Ecto neural progenitor cell (in vitro differentiated cells): ENCODE measurements around the gene NPC1.

Source experiments
- DNase-seq: peaks from one replicate; pipeline ENCODE4 v3.0.0-alpha.2; 2018; ENCODE audit warnings: low spot score

The NPC1 gene

DNA sequence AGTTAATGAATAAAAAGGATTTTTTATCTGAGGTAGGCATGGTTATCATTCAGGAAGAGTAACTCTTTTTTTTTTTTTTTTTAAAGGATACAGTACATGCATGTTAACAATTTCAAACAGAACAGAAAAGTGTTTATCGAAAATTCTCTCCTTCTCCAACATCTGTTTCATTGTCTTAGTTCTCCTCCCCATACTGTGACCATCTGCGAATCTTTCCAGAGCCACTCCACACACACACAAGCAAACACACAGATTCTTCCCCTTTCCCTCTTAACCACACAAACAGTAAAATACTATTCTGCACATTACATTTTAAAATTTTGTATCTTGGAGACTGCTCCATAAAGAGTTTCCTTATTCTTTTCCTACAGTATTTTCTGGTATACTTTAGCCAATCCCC is 38.0 kb downstream of the NPC1 start:
- DNase-seq = no peak

DNA sequence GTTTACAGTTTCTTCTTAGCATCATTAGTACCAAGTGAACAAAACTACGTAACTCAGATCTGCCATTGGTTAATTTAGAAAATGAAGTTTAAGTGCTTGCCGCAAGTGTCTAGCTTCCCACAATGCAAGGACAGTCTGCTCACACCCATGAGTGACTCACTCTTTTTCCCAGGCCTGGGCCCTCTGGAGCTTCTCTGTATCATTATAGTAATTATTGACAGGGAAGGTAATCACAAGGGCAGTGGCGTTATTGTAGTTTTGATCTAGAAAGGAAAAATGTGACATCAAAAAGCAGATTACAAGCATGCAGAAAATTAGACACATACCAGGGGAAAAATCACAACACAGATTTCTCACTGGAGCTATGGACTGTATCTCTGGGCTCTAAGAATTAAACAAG is 38.5 kb downstream of the NPC1 start:
- no peak for DNase-seq

DNA sequence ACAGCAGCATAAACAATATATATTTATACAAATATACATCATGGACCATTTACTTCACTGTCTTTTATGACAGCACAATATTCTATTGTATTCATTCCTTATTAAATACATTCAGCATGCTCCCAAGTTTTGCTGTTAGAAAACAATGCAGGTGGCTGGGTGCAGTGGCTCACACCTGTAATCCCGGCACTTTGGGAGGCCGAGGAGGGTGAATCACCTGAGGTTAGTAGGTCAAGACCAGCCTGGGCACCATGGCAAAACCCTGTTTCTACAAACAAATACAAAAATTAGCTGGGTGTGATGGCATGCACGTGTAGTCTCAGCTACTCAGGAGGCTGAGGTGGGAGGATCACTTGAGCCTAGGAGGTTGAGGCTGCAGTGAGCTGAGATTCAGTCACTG is 39.0 kb downstream of the NPC1 start:
- DNase-seq = no peak

DNA sequence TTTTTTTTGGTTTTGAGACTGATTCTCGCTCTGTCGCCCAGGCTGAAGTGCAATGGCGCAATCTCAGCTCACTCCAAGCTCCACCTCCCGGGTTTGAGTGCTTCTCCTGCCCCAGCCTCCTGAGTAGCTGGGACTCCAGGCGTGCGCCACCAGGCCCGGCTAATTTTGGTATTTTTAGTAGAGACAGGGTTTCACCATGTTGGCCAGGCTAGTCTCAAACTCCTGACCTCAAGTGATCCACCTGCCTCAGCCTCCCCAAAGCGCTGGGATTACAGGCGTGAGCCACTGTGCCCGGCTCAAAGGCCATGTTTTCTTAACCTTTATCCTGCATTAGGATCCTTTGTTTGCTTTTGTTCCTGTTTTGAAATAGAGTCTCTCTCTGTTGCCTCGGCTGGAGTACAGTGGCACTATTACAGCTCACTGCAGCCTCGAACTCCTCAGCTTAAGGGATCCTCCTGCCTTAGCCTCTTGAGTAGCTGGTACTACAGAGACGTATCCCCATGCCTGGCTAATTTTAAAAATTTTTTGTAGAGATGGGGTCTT is 41.0 kb downstream of the NPC1 start:
- DNase-seq = no peak

DNA sequence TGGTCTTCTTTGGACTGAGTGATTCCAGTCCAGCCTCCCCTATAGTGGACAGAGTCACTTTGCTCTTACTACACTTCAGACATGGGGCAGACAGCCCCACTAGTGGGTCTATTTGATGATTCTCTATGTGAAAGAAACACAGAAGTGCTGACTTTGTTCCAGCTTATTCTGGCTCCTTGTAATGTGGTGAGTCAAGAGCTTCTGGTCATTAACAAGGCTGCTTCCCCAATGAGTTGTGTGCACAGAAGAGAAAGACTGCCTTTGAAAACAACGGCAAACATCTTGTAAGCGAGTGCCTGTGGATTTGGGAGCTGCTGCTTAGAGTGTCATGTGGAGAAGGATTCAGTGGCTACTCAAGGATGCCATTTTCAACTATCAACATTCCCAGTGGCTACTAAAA is 43.8 kb downstream of the NPC1 start:
- no peak for DNase-seq

DNA sequence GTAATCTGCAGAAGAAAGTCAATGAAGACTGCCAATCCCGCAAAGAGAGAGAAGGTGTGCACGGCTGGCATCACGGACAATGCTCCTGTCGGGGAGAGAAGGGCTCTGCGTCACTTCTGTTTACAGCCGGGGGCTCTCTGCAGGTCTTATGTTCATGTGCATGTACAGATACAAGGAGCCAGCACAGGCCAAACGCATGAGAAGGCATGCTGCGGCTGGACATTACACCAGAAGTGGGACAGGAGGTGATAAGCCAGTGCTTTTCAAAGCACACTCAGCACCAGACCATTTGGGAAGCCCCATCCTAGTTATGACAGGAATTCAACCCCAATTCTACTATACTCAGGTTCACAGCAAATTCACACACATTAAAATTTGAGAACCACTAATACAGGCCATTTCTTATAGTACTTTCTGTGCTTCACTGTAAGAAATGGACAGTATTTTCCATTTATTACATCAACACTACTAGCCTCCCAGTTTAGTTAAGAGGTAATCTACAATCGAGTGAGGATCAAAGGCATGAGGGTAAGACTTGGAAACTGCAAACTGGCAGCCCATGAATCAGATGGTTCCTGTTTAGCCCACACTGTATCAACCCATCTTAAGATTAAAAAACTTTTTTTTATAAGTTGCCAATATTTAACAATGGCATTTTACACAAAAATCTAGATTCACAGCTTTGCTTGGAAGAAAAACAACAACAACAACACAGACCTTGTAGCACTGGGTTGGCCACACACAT is 44.8 kb downstream of the NPC1 start:
- no peak for DNase-seq

DNA sequence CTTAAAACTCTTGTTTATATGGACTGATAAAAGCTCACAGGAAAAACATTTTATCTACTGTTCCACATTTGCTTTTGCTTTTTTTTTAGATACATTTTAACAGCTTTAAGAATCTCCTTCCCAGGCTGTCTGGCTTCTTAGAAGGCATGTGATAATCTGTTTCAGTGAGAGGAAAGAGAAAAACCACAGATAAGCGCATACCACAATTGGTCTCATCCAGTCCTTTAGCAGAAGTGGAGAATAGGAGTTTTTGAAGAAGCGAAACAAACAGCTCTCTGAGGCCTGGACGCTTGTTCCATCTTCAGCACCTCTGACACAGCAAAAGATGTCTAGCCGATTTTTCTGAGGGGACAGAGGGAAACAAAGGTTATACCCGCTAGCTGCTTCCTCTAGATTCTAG is 45.4 kb downstream of the NPC1 start:
- DNase-seq = no peak

DNA sequence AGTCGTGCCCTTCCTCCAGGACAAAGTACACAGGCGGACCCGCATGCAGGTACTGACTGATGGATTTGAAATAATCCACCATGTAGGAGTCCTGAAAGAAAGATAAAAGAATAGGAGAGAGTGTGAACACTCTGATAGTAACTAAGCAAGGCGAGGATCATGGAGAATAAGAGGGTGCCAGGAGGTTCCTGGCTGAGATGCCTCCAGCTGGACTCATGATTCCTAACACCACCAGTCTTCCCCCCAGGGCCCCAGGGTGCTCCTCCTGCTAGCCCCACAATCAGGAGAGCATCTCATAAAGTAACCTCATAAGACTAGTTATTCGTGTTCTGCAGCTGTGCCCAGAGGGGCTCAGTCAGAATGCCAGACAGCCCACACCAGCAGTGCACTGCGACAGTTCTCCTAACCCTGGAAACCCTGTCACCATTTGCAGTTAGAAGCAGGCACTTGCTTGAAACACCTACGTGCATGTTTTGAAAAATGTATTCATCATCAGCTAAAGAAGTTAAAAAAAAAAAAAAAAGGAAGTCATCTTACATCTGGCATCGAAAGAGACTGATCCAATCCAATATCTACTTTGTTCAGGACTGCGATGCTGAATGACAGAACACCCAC is 46.3 kb downstream of the NPC1 start:
- DNase-seq = no peak

DNA sequence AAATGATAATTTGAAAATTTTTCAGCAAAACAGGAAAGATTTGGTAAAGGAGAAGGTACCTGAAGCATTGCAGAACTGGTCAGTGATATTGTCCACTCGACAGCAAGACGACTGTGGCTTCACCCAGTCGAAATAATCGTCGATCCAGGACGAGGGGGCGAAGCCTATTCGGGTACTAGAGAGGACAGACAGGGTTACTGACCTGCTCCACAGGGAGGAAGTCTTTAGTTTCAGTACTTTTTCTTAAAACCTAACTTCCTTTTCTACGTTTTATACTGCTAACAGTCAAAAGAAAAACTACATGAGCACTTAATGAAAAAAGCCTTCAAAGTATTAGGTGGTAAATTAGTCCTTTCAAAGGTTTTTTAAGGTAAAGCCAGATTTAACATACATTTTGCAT is 47.0 kb downstream of the NPC1 start:
- no peak for DNase-seq

DNA sequence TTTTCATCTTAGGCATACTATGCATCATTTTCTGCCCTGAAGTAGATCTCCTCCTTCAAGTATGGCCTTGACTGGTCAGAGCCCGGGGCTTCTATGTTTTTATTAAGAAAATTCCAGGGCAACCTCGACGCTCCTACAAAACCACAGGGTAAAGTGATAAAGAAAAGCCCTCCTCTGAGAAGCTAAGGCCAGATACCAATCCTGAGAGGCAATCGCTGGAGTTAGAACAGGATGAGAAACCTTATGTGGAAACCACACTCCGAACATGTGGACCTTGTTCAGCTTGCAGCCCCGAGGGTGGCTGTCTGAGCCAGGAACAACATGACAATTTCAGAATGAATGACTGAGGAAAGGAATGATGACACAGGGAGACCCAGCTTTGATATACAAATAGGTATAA is 47.4 kb downstream of the NPC1 start:
- DNase-seq = no peak

DNA sequence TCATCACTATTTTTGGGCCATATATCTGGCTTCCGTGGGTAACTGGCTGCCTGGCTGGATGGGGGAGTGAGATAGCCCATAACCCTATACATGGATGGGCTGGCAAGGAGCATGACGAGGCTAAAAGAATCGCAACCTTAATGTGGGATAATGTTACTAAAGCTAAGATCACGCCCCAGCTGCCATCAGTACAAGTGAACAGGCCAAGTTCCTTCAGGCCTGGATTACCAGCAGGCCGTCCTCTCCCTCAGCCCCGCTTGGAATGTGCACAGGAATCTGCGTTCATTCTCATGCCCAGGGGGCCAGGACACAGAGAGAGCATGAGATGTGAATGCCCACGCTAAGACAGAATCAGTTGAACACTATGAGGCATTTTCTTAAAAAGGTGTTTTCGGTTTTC is 48.3 kb downstream of the NPC1 start:
- no peak for DNase-seq

DNA sequence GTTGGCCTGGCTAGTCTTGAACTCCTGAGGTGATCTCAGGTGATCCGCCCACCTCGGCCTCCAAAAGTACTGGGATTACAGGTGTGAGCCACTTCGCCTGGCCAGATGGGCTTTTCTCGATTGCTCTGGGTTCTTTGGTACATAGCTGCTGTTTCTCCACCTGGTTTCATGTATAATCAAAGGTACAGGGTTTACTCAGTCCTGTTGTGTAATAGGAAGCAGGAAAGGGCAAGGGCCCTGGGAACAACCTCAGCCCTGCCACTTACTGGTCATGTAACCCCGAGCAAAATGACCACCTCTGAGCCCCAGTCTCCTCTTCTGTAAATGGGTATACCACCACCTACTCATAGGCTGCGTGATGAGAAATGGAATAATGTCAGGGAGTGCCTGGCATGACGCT is 49.0 kb downstream of the NPC1 start:
- no peak for DNase-seq

DNA sequence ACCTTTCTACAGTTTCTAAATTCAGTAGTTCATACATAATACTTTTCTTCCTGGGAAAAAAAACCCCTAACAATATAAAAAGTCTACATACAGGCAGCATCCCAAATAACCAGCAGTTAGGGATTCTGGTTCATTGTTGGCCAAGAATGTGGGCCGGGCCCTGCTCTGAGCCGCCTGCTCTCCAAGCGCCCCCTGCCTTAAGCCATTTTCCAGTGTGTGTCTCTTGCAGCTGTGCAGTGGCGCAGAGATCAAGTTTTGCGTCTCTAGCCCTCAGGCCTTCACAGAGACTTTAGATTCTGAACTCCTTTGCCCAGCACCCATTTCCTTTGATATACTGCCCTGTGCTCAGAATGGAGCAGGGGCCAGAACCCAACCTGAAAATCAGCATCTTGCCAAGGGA is 50.1 kb downstream of the NPC1 start:
- no peak for DNase-seq

DNA sequence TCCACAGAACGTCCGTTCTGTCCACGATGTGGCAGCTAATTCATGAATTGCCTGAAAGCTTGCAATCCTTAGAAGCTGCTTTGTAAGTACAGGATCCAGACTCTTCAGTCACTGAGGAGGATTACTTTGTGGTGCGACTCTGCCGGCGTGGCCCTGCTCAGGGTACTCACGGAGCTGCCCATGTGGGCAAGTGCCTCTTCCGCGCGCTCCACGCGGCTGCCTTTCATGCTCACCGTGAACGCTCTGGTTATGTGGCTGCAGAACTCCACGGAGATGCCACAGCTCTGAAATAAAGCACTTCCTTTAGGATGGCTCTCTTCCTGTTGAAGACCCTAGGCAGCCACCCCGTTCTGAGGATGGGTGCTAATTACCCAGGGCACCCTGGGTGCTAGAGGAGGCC is 52.0 kb downstream of the NPC1 start:
- no peak for DNase-seq

DNA sequence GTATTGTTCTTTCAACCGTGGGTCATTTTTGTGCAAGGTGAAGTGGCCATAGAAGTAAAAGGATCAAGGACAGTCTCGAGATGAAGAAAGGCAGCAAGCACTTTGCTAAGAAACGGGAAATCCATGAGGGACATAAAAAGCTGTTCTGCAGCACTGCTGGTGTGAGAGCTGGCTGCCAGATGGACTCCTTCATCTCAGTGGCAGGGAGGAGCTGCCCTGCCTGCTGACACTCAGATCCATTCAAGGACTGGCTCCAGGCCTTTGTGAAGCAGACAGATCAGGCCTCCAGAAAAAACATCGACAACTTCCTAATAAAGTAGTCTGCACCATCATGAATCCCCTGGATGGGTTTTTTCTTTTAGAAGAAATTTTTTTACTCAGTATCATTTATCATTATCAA is 53.5 kb downstream of the NPC1 start:
- DNase-seq = no peak

DNA sequence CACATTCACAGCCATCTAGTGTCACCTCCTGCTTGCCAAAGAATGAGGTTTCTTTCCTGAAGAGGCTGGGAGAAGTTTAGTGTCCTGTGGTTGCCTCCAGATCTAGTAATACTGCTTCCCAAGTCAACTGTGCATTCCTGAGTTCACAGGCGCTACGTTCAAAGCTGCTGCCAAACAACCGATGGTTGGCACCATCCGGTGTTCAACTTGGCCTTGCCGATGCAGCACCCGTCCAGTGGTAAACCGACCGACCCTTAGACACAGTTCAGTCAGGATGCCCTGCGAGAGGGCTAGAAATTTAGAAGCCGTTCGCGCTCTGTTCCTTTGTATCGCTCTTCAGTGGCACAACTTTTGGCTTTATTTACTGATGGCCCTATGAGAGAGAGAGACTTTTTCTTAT is 54.4 kb downstream of the NPC1 start:
- DNase-seq = no peak

DNA sequence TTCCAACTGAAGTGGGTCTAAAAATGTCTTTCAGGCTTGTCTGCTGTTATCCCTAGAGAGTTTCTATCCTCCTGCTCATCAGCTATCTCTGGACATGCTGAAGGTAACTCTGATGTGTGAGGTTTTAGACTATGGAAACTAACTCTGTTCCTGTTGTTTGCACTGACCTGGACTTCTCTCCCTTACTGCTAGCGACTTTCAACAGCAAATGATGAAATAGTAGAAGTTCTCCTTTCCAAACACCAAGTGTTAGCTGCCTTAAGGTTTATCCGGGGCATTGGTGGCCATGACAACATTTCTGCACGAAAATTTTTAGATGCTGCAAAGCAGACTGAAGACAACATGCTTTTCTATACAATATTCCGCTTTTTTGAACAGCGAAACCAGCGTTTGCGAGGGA is 56.1 kb downstream of the NPC1 start:
- no peak for DNase-seq

DNA sequence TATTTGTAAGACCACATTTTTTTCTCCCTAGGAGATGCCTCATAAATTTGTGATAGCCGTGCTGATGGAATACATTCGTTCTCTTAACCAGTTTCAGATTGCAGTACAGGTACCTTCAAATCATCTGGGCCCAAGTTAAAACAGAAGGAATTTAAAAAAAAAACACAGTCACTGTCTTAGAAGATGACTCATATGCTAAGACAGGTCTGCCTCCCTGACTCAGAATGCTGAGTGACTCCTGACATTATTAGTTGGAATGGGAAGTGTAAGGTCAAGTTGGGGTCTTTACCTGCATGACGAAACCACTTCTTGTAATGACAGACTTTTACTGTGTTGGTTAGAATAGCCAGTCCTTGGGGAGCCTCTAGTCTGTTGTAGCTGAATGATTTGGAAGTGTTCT is 56.7 kb downstream of the NPC1 start:
- DNase-seq = no peak

DNA sequence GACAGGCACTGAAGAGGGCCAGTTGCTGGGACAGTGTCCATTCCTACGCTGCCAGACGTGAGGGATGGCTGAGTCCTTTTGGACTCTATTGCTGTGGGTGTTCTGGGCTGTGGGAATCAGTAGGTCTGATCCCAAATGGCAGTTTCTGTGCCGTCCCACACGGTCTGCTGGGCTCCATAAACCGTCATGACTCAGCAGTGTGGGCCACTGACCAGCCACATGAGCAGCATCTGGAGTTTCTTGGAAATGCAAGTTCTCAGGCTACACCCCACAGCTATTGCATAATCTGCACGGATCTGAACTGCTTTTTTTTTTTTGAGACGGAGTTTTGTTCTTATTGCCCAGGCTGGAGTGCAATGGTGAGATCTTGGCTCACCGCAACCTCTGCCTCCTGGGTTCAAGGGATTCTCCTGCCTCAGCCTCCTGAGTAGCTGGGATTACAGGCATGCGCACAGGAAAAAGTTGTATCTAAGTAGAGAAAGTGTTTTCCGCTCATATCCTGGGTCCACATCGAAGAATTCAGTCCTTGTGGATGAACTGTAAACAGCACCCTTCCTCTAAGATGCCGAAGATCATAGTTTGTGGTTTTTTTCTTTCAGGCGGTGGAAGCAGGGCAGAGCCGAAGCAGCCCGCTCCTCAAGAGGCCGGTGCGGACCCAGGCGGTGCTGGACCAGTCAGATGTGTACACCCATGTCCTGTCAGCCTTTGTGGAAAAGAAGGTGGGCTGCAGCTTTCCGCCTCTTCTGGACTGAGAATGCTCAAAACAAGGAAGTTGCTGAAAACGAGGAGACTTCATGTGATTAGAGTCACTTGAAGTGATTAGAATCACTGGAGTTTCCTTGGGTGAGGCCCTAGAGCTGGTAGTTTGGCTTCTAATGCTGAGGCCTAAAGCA is 57.5 kb downstream of the NPC1 start:
- DNase-seq = no peak

DNA sequence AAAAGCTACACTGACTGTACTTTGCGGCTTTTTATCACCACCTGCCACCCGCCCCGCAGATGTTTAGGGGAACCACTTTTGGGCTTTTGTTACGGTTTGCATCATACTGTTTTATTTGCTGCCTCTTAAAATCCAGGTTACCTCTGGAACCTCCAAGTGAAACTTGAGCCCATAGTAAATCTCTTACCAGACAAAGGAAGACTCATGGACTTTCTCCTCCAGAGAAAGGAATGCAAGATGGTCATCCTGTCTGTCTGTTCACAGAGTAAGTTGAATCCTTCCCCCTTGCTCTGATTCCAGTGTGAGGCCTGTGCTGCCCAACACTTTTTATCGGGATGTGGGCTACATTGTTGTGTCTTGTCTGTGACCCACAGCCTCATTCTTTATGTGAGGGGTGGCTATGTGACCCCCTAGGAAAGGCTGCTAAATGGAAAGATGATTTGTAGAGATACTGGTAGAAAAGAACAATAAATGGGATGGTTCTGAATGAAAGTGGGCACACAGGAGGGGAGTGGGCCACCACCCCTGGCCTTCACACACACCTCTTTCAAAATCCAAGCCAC is 59.7 kb downstream of the NPC1 start:
- DNase-seq = no peak

DNA sequence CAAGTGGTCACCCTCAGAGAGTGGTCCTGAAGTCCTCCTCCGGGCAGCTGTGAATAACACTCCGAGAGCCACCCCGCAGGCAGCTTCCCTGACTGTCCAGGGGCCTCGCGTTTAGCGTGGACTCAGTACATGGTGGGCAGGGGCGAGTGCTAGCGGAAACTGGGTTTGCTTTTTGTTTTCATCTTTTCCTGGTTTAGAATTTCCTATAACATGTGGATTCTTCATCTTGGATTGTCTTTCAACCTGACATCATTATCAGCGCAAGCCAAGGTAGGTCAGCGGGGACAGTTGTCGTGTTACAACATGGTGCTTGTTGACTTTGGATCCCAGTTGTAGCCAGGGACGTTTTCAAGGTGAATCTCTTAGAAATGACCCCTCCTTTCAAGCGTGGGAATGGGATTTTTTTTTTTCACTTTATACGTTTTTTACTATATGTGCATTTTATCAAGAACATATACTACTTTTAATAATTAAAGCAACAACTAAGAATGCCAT is 62.0 kb downstream of the NPC1 start:
- no peak for DNase-seq

DNA sequence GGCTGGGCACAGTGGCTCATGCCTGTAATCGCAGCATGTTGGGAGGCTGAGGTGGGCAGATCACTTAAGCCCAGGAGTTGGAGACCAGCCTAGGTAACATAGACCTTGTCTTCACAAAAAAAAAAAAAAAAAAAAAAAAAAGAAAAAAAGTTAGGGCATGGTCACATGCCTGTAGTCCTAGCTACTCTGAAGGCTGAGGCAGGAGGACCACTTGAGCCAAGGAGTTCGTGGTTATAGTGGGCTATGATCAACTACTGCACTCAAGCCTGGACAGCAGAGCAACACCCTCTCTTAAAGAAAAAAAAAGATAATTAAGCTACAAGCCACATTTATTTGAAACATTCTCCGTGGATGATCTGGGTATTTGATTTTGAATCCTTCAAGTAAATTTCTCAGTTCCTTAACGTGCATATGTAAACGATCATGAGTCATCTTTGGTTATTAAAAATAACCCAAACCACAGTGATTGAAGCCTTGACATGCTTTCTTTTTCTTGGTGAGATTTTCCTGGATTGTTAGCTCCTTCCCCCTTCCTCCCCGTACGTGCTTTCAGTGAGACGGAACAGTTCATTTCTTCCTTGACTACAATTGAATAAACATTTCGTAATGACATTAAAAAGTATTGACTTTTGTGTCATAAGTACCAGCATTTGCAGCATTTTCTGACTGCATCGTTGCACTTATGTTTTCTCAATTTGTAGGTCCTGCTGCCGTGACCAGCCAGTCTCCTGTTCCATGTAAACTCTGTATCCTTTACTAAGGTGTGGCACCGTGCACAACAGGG is 62.7 kb downstream of the NPC1 start:
- no peak for DNase-seq
